ENCODE measurements around the gene ENOX2. TPM values are rescaled to one million over a fixed set of nuclear protein-coding genes. Genes with fewer than 3 reads are reported as not detected.

The ENOX2 gene
- polyA plus RNA-seq, 1 donor (not counting 4 experiments of a cell fraction or from before 2014, with no cell fraction given): 24.5 TPM

DNA sequence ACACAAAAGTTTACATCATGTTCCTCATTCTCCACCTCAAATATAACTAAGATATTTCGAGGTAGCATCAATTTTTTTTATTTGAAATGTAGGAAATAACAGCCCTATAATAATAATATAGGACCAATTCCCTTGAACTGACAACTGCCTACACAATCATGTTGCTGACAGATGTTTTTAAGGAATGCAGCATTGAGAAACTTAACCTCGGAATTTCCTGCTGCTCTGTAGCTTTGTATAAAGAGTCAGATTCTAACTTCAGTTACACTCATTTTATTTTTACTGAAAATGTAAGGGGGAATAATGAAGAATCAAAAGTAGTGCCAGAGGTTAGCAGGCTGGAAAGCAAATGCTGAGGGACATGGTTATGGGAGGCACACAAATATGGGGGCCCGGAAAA lies 265.4 kb downstream of the ENOX2 start:
- no peak overlapping the region for H3K27ac ChIP-seq (ENCODE audit: control insufficient read depth, insufficient read depth, low read length)
- no peaks in the 10 kb centered on the region for H3K27me3 ChIP-seq (ENCODE audit: control insufficient read depth, extremely low read depth, insufficient read depth, low read length)
- no peaks in the 10 kb centered on the region for H4K20me1 ChIP-seq (ENCODE audit: control insufficient read depth, extremely low read depth, insufficient read depth, low read length)
- DNase-seq (ENCODE audit: low read depth, low spot score) (no peak), FAIRE-seq (no peak)
- no peaks in the 10 kb centered on the region for H3K4me1 ChIP-seq (ENCODE audit: control insufficient read depth, extremely low read depth, insufficient read depth, low read length)
- no peak overlapping the region for H3K4me2 ChIP-seq (ENCODE audit: control insufficient read depth, extremely low read depth, insufficient read depth, low read depth, low read length)
- H3K4me3 ChIP-seq (ENCODE audit: control insufficient read depth in 2 of 3, extremely low read depth in 1 of 3, insufficient read depth in 2 of 3, low read depth in 1 of 3, low read length in 3 of 3): no peak overlapping the region
- H3K9me1 ChIP-seq (ENCODE audit: control insufficient read depth, extremely low read depth, insufficient read depth, low read length): no peaks in the 10 kb centered on the region
- H3K9ac ChIP-seq (ENCODE audit: control insufficient read depth, extremely low read depth, insufficient read depth, low read length): no peak overlapping the region
- H3K36me3 ChIP-seq (ENCODE audit: control insufficient read depth in 2 of 2, extremely low read depth in 1 of 2, insufficient read depth in 2 of 2, low read length in 2 of 2): no peaks in the 10 kb centered on the region
- H2AFZ ChIP-seq (ENCODE audit: control insufficient read depth, low read length): no peak overlapping the region
- no peak for TF ChIP-seq EZH2 (IDR thresholded peaks at IDR 0.05; ENCODE audit: low read length)
- TF ChIP-seq, protein P1, sequence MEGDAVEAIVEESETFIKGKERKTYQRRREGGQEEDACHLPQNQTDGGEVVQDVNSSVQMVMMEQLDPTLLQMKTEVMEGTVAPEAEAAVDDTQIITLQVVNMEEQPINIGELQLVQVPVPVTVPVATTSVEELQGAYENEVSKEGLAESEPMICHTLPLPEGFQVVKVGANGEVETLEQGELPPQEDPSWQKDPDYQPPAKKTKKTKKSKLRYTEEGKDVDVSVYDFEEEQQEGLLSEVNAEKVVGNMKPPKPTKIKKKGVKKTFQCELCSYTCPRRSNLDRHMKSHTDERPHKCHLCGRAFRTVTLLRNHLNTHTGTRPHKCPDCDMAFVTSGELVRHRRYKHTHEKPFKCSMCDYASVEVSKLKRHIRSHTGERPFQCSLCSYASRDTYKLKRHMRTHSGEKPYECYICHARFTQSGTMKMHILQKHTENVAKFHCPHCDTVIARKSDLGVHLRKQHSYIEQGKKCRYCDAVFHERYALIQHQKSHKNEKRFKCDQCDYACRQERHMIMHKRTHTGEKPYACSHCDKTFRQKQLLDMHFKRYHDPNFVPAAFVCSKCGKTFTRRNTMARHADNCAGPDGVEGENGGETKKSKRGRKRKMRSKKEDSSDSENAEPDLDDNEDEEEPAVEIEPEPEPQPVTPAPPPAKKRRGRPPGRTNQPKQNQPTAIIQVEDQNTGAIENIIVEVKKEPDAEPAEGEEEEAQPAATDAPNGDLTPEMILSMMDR (optimal IDR thresholded peaks at IDR 0.05 in 1 of 3, IDR thresholded peaks at IDR 0.05 in 1 of 3, conservative IDR thresholded peaks at IDR 0.05 in 1 of 3; ENCODE audit: extremely low read depth in 1 of 3, insufficient read depth in 2 of 3, low read length in 3 of 3): no peak
- dilution Hi-C loops (cut with MboI; ENCODE audit: extremely low pct_ligation_motif_present, low sequenced_read_pairs): no loop called here
- no peaks in the 10 kb centered on the region for H3K79me2 ChIP-seq (ENCODE audit: control insufficient read depth, insufficient read depth, low read length)
- H3K9me3 ChIP-seq (ENCODE audit: control insufficient read depth, low read depth, low read length): no peaks in the 10 kb centered on the region

DNA sequence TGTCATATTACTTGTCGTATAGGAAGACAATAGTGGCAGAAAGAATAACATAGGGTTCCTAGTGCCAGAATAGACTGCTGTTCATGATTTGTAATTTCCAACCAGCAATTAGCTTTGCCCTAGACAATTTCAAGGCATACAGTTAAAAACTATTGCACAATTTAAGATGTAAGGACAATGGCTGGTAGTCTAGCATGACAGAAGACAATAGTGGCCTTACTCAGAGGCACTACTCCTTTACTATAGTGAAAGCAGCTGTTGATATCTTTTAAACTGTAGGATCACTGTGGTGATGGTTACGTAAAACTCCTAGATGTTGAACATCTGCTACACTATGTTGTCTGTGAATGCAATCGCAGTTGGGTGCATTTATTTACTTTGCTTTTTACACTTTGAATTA lies 266.7 kb downstream of the ENOX2 start:
- H3K4me2 ChIP-seq (ENCODE audit: control insufficient read depth, extremely low read depth, insufficient read depth, low read depth, low read length): no peak overlapping the region
- no peaks in the 10 kb centered on the region for H3K4me1 ChIP-seq (ENCODE audit: control insufficient read depth, extremely low read depth, insufficient read depth, low read length)
- H3K27me3 ChIP-seq (ENCODE audit: control insufficient read depth, extremely low read depth, insufficient read depth, low read length): no peaks in the 10 kb centered on the region
- H3K9me1 ChIP-seq (ENCODE audit: control insufficient read depth, extremely low read depth, insufficient read depth, low read length): no peaks in the 10 kb centered on the region
- H3K36me3 ChIP-seq (ENCODE audit: control insufficient read depth in 2 of 2, extremely low read depth in 1 of 2, insufficient read depth in 2 of 2, low read length in 2 of 2): peaks cover 0 to under 1% of the 10 kb centered on the region in 2 experiments
- TF ChIP-seq, protein P1 (optimal IDR thresholded peaks at IDR 0.05 in 1 of 3, IDR thresholded peaks at IDR 0.05 in 1 of 3, conservative IDR thresholded peaks at IDR 0.05 in 1 of 3; ENCODE audit: extremely low read depth in 1 of 3, insufficient read depth in 2 of 3, low read length in 3 of 3): no peak
- no peak for TF ChIP-seq EZH2 (IDR thresholded peaks at IDR 0.05; ENCODE audit: low read length)
- dilution Hi-C loops (cut with MboI; ENCODE audit: extremely low pct_ligation_motif_present, low sequenced_read_pairs): no loop called here
- H3K79me2 ChIP-seq (ENCODE audit: control insufficient read depth, insufficient read depth, low read length): no peaks in the 10 kb centered on the region
- no peaks in the 10 kb centered on the region for H4K20me1 ChIP-seq (ENCODE audit: control insufficient read depth, extremely low read depth, insufficient read depth, low read length)
- no peaks in the 10 kb centered on the region for H3K9me3 ChIP-seq (ENCODE audit: control insufficient read depth, low read depth, low read length)
- DNase-seq (ENCODE audit: low read depth, low spot score) (no peak), FAIRE-seq (no peak)
- H2AFZ ChIP-seq (ENCODE audit: control insufficient read depth, low read length): no peak overlapping the region
- H3K4me3 ChIP-seq (ENCODE audit: control insufficient read depth in 2 of 3, extremely low read depth in 1 of 3, insufficient read depth in 2 of 3, low read depth in 1 of 3, low read length in 3 of 3): no peak overlapping the region
- no peak overlapping the region for H3K27ac ChIP-seq (ENCODE audit: control insufficient read depth, insufficient read depth, low read length)
- no peak overlapping the region for H3K9ac ChIP-seq (ENCODE audit: control insufficient read depth, extremely low read depth, insufficient read depth, low read length)
